Measurements from ENCODE around the gene IMP4. TPM values are rescaled to one million over a fixed set of nuclear protein-coding genes. Genes with fewer than 3 reads are reported as not detected.
A peak's percentile ranks its signal among the peaks of the same experiment; 100 is the strongest.

IMP4 gene
- polyA plus RNA-seq, 1 of the 3 experiments (the other 2 are of a cell fraction): 252 TPM

DNA sequence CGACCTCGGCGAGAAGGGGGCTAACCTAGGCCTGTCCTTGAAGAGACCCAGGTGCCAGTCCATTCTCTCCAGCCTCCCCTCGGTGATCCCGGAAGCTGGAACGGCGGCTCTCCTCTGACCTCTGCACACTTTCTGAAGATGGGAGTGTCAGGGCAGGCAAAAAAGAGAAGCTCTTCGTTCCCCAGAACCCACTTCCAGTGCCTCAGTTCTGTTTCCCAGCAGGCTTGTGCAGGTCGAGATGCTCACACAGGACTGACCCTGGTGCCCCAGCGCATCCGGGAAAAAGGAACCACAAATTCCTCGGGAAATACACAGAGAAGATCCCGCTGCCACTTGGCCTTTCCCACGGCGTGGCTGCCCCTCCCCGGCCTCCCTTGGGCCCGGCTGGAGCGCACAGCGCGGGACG, 12.5 kb downstream of the IMP4 start (continued):
- TF ChIP-seq ELF1 (IDR thresholded peaks at IDR 0.05) (no peak), YY1 (IDR thresholded peaks at IDR 0.05; ENCODE audit: low read depth) (no peak)
- TF ChIP-seq, protein P1, sequence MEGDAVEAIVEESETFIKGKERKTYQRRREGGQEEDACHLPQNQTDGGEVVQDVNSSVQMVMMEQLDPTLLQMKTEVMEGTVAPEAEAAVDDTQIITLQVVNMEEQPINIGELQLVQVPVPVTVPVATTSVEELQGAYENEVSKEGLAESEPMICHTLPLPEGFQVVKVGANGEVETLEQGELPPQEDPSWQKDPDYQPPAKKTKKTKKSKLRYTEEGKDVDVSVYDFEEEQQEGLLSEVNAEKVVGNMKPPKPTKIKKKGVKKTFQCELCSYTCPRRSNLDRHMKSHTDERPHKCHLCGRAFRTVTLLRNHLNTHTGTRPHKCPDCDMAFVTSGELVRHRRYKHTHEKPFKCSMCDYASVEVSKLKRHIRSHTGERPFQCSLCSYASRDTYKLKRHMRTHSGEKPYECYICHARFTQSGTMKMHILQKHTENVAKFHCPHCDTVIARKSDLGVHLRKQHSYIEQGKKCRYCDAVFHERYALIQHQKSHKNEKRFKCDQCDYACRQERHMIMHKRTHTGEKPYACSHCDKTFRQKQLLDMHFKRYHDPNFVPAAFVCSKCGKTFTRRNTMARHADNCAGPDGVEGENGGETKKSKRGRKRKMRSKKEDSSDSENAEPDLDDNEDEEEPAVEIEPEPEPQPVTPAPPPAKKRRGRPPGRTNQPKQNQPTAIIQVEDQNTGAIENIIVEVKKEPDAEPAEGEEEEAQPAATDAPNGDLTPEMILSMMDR (IDR thresholded peaks at IDR 0.05): no peak

DNA sequence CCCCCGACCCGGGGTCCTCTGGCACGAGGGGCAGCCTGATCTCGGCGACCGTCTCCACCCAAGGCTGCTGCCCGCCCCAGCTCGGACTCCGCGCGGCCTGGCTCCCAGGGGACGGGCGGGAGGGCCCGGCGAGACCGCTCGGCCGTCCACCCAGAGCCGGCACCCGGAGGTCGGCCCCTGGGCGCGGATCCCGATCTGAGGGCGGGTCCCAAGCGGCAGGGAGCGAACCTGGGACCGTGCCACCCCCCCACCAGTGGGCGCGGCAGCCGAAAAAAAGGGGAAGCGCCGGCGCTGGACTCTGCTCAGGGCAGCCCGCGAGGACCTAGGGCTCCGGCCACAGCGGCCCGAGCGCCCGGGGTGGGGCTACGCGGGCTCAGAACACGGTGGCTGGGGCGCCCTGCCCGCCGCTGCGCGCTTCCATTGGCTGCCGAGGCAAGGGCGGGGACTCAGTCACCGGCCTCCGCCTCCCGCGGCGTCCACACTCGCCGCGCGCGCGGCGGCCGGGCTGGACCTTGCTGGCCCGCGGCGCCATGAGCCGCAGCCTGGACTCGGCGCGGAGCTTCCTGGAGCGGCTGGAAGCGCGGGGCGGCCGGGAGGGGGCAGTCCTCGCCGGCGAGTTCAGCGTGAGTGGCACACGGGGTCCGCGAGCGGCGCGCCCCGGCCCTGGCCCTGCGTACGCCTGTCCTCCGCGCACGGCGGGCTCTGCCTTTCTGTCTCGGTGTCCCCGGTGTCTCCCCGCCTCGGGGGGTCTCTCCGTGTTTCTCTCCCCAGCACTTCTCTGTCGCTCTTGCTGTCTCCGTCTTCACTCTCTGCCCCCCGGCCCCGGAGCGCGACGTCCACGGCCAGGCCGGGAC, 13.1 kb downstream of the IMP4 start, which contains the start of gene PTPN18:
PTPN18 (plus strand) TSS at position 479 of the 854 bp plus-strand sequence; CDS start at position 531, 52 bp downstream.
- ChIA-PET CTCF (interaction anchor here (0.5 to 2.5 kb wide), 13 partner anchors 9 to 442 kb away, joined by 3 to 26 read pairs (median 4); partner anchors contain the start of genes IMP4 and SMPD4), POLR2A (interaction anchor here (0.6 to 3.7 kb wide), 3 partner anchors 9 to 18 kb away, joined by 3 to 38 read pairs (median 4); partner anchors contain the start of gene IMP4)
- WGBS (ENCODE audit: low lambda C conversion rate): 0% methylated on average over 8 of the region's 107 CpGs
- Histone ChIP-seq H3K27me3 (ENCODE audit: insufficient read depth) (no peaks in the 10 kb centered on the region), H3K27ac (ENCODE audit: low read depth in 2 of 2, low read length in 1 of 2) (peak within 1 kb of the TSS in 1 of 2 experiments; percentile 65; a peak in 2 of 4 replicates), H3K4me3 (ENCODE audit: low read depth in 2 of 2, low read length in 1 of 2) (peak within 1 kb of the TSS; percentile 69 to 78), H4K20me1 (ENCODE audit: insufficient read depth) (no peaks in the 10 kb centered on the region), H3K9ac (peak within 1 kb of the TSS; percentile 59), H3K79me2 (ENCODE audit: insufficient read depth) (no peaks in the 10 kb centered on the region; the same call in 1 of the 2 replicates), H2AFZ (ENCODE audit: low read depth) (peak within 1 kb of the TSS; percentile 88), H3K4me1 (ENCODE audit: control insufficient read depth in 1 of 2, insufficient read depth in 2 of 2, low read depth in 1 of 2, low read length in 1 of 2) (peaks cover 0 to 24% of the 10 kb centered on the region in 2 experiments; a peak in 2 of 4 replicates), H3K9me3 (no peaks in the 10 kb centered on the region), H3F3A (replicated peaks; ENCODE audit: insufficient read depth) (no peaks in the 10 kb centered on the region), H3K9me2 (no peaks in the 10 kb centered on the region), H3K36me3 (replicated peaks in 1 of 2; ENCODE audit: control insufficient read depth in 1 of 2, insufficient read depth in 2 of 2, low read length in 1 of 2) (no peaks in the 10 kb centered on the region), H3K4me2 (peak within 1 kb of the TSS; percentile 90)
- TF ChIP-seq, protein P2, sequence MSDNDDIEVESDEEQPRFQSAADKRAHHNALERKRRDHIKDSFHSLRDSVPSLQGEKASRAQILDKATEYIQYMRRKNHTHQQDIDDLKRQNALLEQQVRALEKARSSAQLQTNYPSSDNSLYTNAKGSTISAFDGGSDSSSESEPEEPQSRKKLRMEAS (IDR thresholded peaks at IDR 0.05; ENCODE audit: low read depth): peak; percentile 67
- no peak for TF ChIP-seq EZH2phosphoT487 (IDR thresholded peaks at IDR 0.05; ENCODE audit: borderline replicate concordance, low read depth)
- TF ChIP-seq RFX5 (IDR thresholded peaks at IDR 0.05; ENCODE audit: low read length): peak; percentile 70; the same call in 1 of the 2 replicates
- peak; percentile 86 for TF ChIP-seq MXI1 (IDR thresholded peaks at IDR 0.05; ENCODE audit: low read depth, low read length)
- TF ChIP-seq POLR2AphosphoS5 (IDR thresholded peaks at IDR 0.05; ENCODE audit: low read depth, low read length): 0 out of 2 replicates have a peak, but pooled peaks have one; percentile 9
- TF ChIP-seq TAF1 (IDR thresholded peaks at IDR 0.05; ENCODE audit: borderline replicate concordance, low read depth, low read length): peak; percentile 84; the same call in 1 of the 2 replicates
- peak; percentile 8; the same call in 1 of the 2 replicates for TF ChIP-seq RXRA (IDR thresholded peaks at IDR 0.05; ENCODE audit: borderline replicate concordance, low read depth)
- TF ChIP-seq, protein P3, sequence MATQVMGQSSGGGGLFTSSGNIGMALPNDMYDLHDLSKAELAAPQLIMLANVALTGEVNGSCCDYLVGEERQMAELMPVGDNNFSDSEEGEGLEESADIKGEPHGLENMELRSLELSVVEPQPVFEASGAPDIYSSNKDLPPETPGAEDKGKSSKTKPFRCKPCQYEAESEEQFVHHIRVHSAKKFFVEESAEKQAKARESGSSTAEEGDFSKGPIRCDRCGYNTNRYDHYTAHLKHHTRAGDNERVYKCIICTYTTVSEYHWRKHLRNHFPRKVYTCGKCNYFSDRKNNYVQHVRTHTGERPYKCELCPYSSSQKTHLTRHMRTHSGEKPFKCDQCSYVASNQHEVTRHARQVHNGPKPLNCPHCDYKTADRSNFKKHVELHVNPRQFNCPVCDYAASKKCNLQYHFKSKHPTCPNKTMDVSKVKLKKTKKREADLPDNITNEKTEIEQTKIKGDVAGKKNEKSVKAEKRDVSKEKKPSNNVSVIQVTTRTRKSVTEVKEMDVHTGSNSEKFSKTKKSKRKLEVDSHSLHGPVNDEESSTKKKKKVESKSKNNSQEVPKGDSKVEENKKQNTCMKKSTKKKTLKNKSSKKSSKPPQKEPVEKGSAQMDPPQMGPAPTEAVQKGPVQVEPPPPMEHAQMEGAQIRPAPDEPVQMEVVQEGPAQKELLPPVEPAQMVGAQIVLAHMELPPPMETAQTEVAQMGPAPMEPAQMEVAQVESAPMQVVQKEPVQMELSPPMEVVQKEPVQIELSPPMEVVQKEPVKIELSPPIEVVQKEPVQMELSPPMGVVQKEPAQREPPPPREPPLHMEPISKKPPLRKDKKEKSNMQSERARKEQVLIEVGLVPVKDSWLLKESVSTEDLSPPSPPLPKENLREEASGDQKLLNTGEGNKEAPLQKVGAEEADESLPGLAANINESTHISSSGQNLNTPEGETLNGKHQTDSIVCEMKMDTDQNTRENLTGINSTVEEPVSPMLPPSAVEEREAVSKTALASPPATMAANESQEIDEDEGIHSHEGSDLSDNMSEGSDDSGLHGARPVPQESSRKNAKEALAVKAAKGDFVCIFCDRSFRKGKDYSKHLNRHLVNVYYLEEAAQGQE (IDR thresholded peaks at IDR 0.05; ENCODE audit: low read depth, low read length): no peak
- peak; percentile 53 for TF ChIP-seq RAD21 (IDR thresholded peaks at IDR 0.05; ENCODE audit: low read length)
- TF ChIP-seq CHD2 (IDR thresholded peaks at IDR 0.05; ENCODE audit: low read length, partially characterized antibody): peak; percentile 52
- TF ChIP-seq SIN3A (IDR thresholded peaks at IDR 0.05; ENCODE audit: borderline replicate concordance, low read depth, low read length): 0 out of 2 replicates have a peak, but pooled peaks have one; percentile 22
- TF ChIP-seq TCF12 (IDR thresholded peaks at IDR 0.05): no peak
- TF ChIP-seq, protein P1 (IDR thresholded peaks at IDR 0.05): peak; percentile 55
- peak; percentile 74; the same call in 1 of the 2 replicates for TF ChIP-seq YY1 (IDR thresholded peaks at IDR 0.05; ENCODE audit: low read depth)
- TF ChIP-seq SMC3 (IDR thresholded peaks at IDR 0.05; ENCODE audit: low read depth, low read length): peak; percentile 34
- no peak for TF ChIP-seq RCOR1 (IDR thresholded peaks at IDR 0.05; ENCODE audit: low read length)
- TF ChIP-seq FOSL2 (IDR thresholded peaks at IDR 0.05; ENCODE audit: borderline replicate concordance, low read depth): no peak
- TF ChIP-seq NRF1 (IDR thresholded peaks at IDR 0.05; ENCODE audit: low read depth, low read length): peak; percentile 38
- peak; percentile 97 for DNase-seq

Measured in SK-N-SH (cell line).